ENCODE data around the gene GALNT1. TPM values are rescaled to one million over a fixed set of nuclear protein-coding genes. Genes with fewer than 3 reads are reported as not detected.

Gene GALNT1
- total RNA-seq, 2 donors from 2014 or later = 27.9 to 69.3 TPM

DNA sequence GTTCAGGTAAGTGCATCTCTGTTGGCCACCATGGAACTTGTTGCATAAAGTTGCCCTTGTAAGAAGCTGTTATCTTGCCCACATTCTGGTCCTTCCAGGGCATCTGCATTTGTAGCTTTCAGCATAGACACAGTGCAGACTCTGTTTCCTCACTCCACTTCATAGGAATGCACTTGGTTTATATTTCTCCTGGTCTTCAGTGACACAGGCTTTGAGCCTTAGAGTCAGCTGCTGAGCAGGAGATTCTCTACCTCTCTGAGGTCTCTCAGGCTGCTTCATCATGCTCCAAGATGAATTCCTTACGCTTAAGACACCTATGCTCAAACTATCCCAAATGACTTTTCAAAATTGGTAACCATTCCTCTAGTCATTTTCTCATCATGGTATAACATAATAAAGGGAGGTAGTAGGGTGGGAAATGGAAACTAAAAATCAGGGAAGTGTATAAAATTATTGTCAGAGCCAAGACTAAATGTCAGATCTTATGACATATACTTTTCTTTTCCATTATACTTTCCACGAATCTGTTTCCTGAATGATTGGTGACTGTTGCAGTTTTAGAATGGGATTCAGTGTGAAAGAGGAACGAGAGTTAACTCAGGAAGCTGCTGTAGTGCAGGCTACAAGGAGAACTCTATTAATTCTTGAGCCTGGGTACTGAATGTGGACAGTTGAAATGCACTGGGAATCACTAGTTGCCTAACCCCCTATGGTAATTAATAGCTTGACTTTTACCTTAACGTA, 72.0 kb downstream of the GALNT1 start:
- Mint-ChIP-seq H3K27ac (no peak overlapping the region), H3K27me3 (no peaks in the 10 kb centered on the region), H3K4me1 (peaks cover 8% of the 10 kb centered on the region), H3K4me3 (no peak overlapping the region), H3K9me3 (no peaks in the 10 kb centered on the region), H3K36me3 (ENCODE audit: low read depth) (no peaks in the 10 kb centered on the region)
- ATAC-seq (replicated peaks) = no peak

DNA sequence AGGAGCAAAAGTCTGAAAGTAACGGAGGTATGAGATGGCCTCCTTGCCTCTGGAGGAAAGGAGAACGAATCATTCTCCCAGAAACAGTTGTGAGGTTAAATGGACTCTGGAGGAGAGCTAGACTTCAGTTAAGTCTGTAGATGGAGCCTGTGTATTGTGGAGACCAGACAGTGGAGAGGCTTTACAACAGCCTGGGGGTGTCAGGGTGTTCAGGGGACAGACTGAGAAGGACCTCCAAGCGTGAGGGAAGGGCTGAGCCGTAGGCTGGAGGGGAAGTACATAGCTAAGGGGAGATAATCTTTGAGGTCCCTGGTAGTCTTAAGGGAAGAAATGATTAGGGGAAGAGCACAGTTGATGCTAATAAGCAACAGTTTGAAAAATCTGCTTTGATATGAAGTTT, 76.6 kb downstream of the GALNT1 start:
- no peaks in the 10 kb centered on the region for H3K9me3 Mint-ChIP-seq
- ATAC-seq (replicated peaks) = no peak
- peaks cover 6% of the 10 kb centered on the region for H3K36me3 Mint-ChIP-seq (ENCODE audit: low read depth)
- H3K27me3 Mint-ChIP-seq = no peaks in the 10 kb centered on the region
- H3K4me3 Mint-ChIP-seq = no peak overlapping the region
- no peak overlapping the region for H3K27ac Mint-ChIP-seq
- peaks cover 4% of the 10 kb centered on the region for H3K4me1 Mint-ChIP-seq

- ATAC-seq (replicated peaks) = no peak
- Mint-ChIP-seq H3K9me3 (no peaks in the 10 kb centered on the region), H3K27me3 (no peaks in the 10 kb centered on the region), H3K4me3 (no peak overlapping the region), H3K4me1 (peaks cover 5% of the 10 kb centered on the region), H3K36me3 (ENCODE audit: low read depth) (peaks cover 38% of the 10 kb centered on the region), H3K27ac (no peak overlapping the region)
Observed at GRCh38 chr18:35661483-35662146, 80.1 kb downstream of the GALNT1 start.

DNA sequence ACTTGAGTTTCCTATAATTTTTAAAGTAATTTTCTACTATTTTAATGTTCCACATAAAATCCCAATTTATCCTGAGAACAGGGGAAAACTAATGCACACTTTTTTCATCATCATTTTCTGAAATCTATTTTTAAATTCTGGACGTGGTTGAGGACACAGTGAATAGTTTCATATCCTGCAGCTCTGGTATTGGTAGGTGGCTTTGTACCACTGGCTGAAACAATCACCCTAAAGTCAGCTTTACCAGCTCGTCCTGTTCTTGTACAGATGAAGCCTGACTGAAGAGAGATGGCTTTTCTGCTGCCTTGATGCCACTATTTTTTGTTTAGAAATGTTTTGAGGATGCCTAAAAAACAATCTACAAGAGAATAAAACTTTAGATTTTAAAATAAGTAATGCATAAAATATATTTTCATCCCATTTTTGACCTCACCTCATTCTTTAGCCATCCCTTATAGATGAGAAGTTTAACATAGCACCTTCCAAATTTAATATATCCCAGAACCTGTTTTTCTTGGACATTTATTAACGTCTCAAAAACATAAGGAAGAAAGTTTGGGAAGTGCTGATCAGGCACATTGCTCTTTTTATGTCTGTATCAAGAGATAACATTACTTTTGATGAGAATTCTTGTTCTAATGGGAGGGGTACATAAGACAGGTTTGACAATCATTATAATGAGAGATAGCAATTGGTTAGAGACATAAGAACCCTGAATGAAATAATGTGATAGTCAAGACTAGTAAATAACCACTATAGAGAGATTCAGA, 80.9 kb downstream of the GALNT1 start:
- Mint-ChIP-seq H3K9me3 (no peaks in the 10 kb centered on the region), H3K27me3 (no peaks in the 10 kb centered on the region), H3K36me3 (ENCODE audit: low read depth) (peaks cover 44% of the 10 kb centered on the region), H3K4me3 (no peak overlapping the region), H3K4me1 (peaks cover 5% of the 10 kb centered on the region), H3K27ac (no peak overlapping the region)
- no peak for ATAC-seq (replicated peaks)

- Mint-ChIP-seq H3K9me3 (no peaks in the 10 kb centered on the region), H3K27me3 (no peaks in the 10 kb centered on the region), H3K4me3 (no peak overlapping the region), H3K27ac (no peak overlapping the region), H3K36me3 (ENCODE audit: low read depth) (peaks cover 9% of the 10 kb centered on the region), H3K4me1 (no peaks in the 10 kb centered on the region)
- ATAC-seq (replicated peaks) = no peak
Observed at GRCh38 chr18:35671966-35672603, 90.5 kb downstream of the GALNT1 start.

GRCh38 chr18:35672897-35673296, 91.4 kb downstream of the GALNT1 start:
- no peaks in the 10 kb centered on the region for H3K4me1 Mint-ChIP-seq
- no peak for ATAC-seq (replicated peaks)
- H3K9me3 Mint-ChIP-seq = no peaks in the 10 kb centered on the region
- H3K36me3 Mint-ChIP-seq (ENCODE audit: low read depth) = peaks cover 3% of the 10 kb centered on the region
- H3K27me3 Mint-ChIP-seq = no peaks in the 10 kb centered on the region
- H3K27ac Mint-ChIP-seq = no peak overlapping the region
- H3K4me3 Mint-ChIP-seq = no peak overlapping the region

- ATAC-seq (replicated peaks) = no peak
- no peaks in the 10 kb centered on the region for H3K9me3 Mint-ChIP-seq
- no peak overlapping the region for H3K27ac Mint-ChIP-seq
- no peaks in the 10 kb centered on the region for H3K27me3 Mint-ChIP-seq
- no peaks in the 10 kb centered on the region for H3K4me1 Mint-ChIP-seq
- H3K4me3 Mint-ChIP-seq = no peak overlapping the region
- H3K36me3 Mint-ChIP-seq (ENCODE audit: low read depth) = peaks cover 9% of the 10 kb centered on the region
Observed at GRCh38 chr18:35673682-35674081, 92.1 kb downstream of the GALNT1 start.

DNA sequence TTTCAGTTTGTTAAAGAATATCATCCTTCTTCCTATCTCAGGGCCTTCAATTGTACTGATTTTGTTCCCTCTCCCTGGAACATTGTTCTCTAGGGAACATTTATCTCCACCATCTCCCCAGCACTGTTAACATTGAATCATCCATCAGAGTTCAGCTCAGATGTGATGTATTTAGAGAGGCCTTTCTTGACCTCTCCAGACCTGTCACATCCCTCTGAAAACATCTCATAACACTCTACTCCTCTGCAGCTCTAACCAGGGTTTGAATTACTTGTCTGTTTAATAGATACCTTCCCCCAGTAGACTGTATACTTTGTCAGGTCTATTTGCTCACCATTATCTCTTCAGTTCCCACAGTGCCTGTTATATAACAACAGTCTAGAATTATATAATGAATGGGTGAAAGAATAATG, 98.6 kb downstream of the GALNT1 start:
- no peaks in the 10 kb centered on the region for H3K27me3 Mint-ChIP-seq
- no peaks in the 10 kb centered on the region for H3K9me3 Mint-ChIP-seq
- H3K27ac Mint-ChIP-seq = no peak overlapping the region
- ATAC-seq (replicated peaks) = no peak
- no peaks in the 10 kb centered on the region for H3K4me1 Mint-ChIP-seq
- H3K36me3 Mint-ChIP-seq (ENCODE audit: low read depth) = peaks cover 43% of the 10 kb centered on the region
- H3K4me3 Mint-ChIP-seq = no peak overlapping the region

GRCh38 chr18:35682281-35682867, 100.8 kb downstream of the GALNT1 start:
- Mint-ChIP-seq H3K27ac (no peak overlapping the region), H3K36me3 (ENCODE audit: low read depth) (peaks cover 61% of the 10 kb centered on the region), H3K27me3 (no peaks in the 10 kb centered on the region), H3K4me1 (no peaks in the 10 kb centered on the region), H3K4me3 (no peak overlapping the region), H3K9me3 (no peaks in the 10 kb centered on the region)
- ATAC-seq (replicated peaks) = no peak

GRCh38 chr18:35683021-35683420, 101.5 kb downstream of the GALNT1 start:
- peaks cover 65% of the 10 kb centered on the region for H3K36me3 Mint-ChIP-seq (ENCODE audit: low read depth)
- no peaks in the 10 kb centered on the region for H3K9me3 Mint-ChIP-seq
- H3K4me1 Mint-ChIP-seq = no peaks in the 10 kb centered on the region
- H3K27ac Mint-ChIP-seq = no peak overlapping the region
- no peak for ATAC-seq (replicated peaks)
- no peak overlapping the region for H3K4me3 Mint-ChIP-seq
- H3K27me3 Mint-ChIP-seq = no peaks in the 10 kb centered on the region

GRCh38 chr18:35688757-35689156, 107.2 kb downstream of the GALNT1 start:
- H3K27me3 Mint-ChIP-seq = no peaks in the 10 kb centered on the region
- H3K9me3 Mint-ChIP-seq = no peaks in the 10 kb centered on the region
- H3K4me3 Mint-ChIP-seq = no peak overlapping the region
- peaks cover 61% of the 10 kb centered on the region for H3K36me3 Mint-ChIP-seq (ENCODE audit: low read depth)
- ATAC-seq (replicated peaks) = no peak
- H3K4me1 Mint-ChIP-seq = no peaks in the 10 kb centered on the region
- no peak overlapping the region for H3K27ac Mint-ChIP-seq

- peaks cover 54% of the 10 kb centered on the region for H3K36me3 Mint-ChIP-seq (ENCODE audit: low read depth)
- no peak for ATAC-seq (replicated peaks)
- no peaks in the 10 kb centered on the region for H3K9me3 Mint-ChIP-seq
- H3K27ac Mint-ChIP-seq = no peak overlapping the region
- H3K27me3 Mint-ChIP-seq = no peaks in the 10 kb centered on the region
- H3K4me1 Mint-ChIP-seq = no peaks in the 10 kb centered on the region
- no peak overlapping the region for H3K4me3 Mint-ChIP-seq
Observed at GRCh38 chr18:35689728-35690127, 108.2 kb downstream of the GALNT1 start.

DNA sequence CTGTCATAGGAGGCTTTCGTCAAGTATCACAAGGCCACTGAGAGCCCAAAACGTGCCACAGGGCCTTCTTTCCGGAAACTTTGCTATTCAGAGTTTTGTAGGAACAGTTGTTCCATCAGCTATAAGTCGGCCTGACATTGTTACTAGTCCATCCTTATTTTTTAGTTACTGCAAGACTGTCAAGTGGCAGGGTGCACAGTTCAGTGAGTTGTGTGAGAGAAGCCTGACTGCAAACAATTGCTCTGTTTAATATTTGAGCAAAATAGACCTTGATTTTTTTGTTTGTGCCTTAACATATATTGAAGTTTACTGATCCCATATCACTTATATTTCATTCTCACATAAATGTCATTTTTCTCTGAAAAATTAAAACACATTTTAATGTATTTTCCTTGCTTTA, 110.1 kb downstream of the GALNT1 start:
- peaks cover 38% of the 10 kb centered on the region for H3K36me3 Mint-ChIP-seq (ENCODE audit: low read depth)
- no peaks in the 10 kb centered on the region for H3K27me3 Mint-ChIP-seq
- no peak overlapping the region for H3K27ac Mint-ChIP-seq
- H3K4me1 Mint-ChIP-seq = no peaks in the 10 kb centered on the region
- no peaks in the 10 kb centered on the region for H3K9me3 Mint-ChIP-seq
- H3K4me3 Mint-ChIP-seq = no peak overlapping the region
- no peak for ATAC-seq (replicated peaks)

DNA sequence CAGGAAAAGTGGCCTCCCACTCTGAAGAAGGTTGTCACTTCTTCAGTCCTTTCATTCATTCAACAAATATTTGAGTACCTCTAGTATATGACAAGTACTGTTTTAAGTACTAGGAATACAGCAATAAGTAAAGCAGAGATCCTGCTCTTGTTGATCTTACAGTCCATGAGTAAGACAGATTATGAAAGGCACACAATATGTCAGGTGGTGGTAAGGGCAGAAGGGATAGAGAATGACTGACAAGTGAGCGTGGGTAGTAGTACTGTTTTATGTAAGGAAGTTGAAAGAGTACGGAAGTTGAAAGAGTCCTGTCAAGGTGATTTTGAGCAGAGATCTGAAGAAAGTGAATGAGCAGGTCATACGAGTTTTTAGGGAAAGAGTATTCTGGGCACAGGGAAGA, 111.3 kb downstream of the GALNT1 start:
- H3K36me3 Mint-ChIP-seq (ENCODE audit: low read depth) = peaks cover 32% of the 10 kb centered on the region
- peak; percentile 83 for ATAC-seq (replicated peaks)
- H3K9me3 Mint-ChIP-seq = no peaks in the 10 kb centered on the region
- no peaks in the 10 kb centered on the region for H3K4me1 Mint-ChIP-seq
- no peak overlapping the region for H3K4me3 Mint-ChIP-seq
- H3K27me3 Mint-ChIP-seq = no peaks in the 10 kb centered on the region
- H3K27ac Mint-ChIP-seq = no peak overlapping the region
